Osteoblast (primary cell): ENCODE measurements around the gene NLGN3. TPM values are rescaled to one million over a fixed set of nuclear protein-coding genes. Genes with fewer than 3 reads are reported as not detected.

Experiments used
- DNase-seq: peaks from one replicate; pipeline ENCODE4 v3.0.0; 2011; ENCODE audit warnings: low spot score, mixed read lengths; ENCODE audit not compliant: insufficient read length; ENCODE audit errors: missing footprints
- H2AFZ ChIP-seq: 2 replicates; pipeline ENCODE4 v1.6.0; 2011; ENCODE audit warnings: mild to moderate bottlenecking, low read length
- H3K27ac ChIP-seq: 2 replicates; pipeline ENCODE4 v1.5.1; 2011; ENCODE audit warnings: mild to moderate bottlenecking, low read depth, low read length, moderate library complexity
- H3K27me3 ChIP-seq: 2 replicates; pipeline ENCODE4 v1.6.0; 2012; ENCODE audit warnings: mild to moderate bottlenecking, control low read depth, inconsistent platforms, low read length, moderate library complexity; ENCODE audit not compliant: insufficient read depth
- H3K36me3 ChIP-seq: 2 replicates; pipeline ENCODE4 v1.5.1; 2011; ENCODE audit warnings: mild to moderate bottlenecking, low read length, control low read depth, moderate library complexity; ENCODE audit not compliant: insufficient read depth
- H3K4me1 ChIP-seq: 2 replicates; pipeline ENCODE4 v1.5.1; 2011; ENCODE audit warnings: mild to moderate bottlenecking, low read length, control low read depth, moderate library complexity; ENCODE audit not compliant: insufficient read depth
- H3K4me2 ChIP-seq: 2 replicates; pipeline ENCODE4 v1.6.0; 2011; ENCODE audit warnings: mild to moderate bottlenecking, low read length; ENCODE audit not compliant: insufficient read depth
- H3K4me3 ChIP-seq: fragments of 200-600 bp; sonication (generic); 3 replicates; pipeline ENCODE4 v1.5.1; 2012; ENCODE audit warnings: mild to moderate bottlenecking, low read length, inconsistent platforms; ENCODE audit not compliant: insufficient read depth
- H3K79me2 ChIP-seq: 2 replicates; pipeline ENCODE4 v1.6.0; 2012; ENCODE audit warnings: mild to moderate bottlenecking, low read length, control low read depth, inconsistent platforms; ENCODE audit not compliant: insufficient read depth
- H3K9me3 ChIP-seq: 2 replicates; pipeline ENCODE4 v1.5.1; 2011; ENCODE audit warnings: low read depth, low read length, control low read depth
- H4K20me1 ChIP-seq: 2 replicates; pipeline ENCODE4 v1.6.0; 2012; ENCODE audit warnings: mild to moderate bottlenecking, low read length, control low read depth; ENCODE audit not compliant: insufficient read depth
- total RNA-seq: library from RNA; depleted of rRNA; stranded (reverse); fragments of >200 nt; gene quantifications from 2 replicates; pipeline ENCODE4 v1.2.3, GENCODE V29; 2012
- TF ChIP-seq, protein P1 (sequence below): IDR thresholded peaks from 2 replicates; pipeline ENCODE4 v1.5.1; 2011; ENCODE audit warnings: mild to moderate bottlenecking, low read depth, low read length, moderate library complexity; ENCODE audit errors: extremely low read depth

Gene NLGN3
- total RNA-seq, 1 donor: 0.36 TPM

DNA sequence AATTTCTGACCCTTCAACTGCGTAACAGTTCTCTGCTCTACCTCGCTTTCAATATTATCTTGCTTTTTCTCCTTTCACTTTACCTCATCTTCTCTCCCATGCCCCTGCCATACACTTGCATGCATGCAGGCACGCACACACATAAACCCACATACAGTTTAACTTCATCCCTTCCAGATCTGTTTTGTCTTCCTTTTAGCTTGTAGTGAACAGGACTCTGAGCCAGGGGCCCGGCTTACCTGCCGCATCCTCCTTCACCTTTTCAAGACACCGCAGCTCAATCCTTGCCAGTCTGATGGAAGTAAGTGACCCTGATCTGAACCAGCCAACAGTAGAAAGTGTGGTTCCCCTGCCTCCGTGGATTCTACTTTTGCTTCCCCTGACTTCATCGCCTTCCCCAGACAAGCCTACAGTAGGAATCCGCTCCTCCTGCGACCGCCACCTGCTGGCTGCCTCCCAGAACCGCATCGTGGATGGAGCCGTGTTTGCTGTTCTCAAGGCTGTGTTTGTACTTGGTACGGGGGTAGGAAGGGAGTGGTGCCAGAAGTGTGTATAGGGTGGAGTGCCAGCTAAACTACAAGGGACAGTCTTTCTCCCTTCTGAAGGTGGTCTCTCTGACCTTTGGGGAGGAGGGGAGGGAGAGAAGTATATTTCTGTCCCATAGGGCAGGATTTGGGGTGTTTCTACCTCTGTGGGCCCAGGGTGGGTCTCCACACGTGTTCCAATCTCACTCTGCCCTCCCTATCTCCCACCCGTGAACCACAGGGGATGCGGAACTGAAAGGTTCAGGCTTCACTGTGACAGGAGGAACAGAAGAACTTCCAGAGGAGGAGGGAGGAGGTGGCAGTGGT lies 15.5 kb upstream of the NLGN3 start:
- Histone ChIP-seq H2AFZ (no peak overlapping the region), H3K36me3 (peaks cover 27% of the 10 kb centered on the region), H3K27ac (peak overlapping the region; percentile 27), H3K27me3 (no peaks in the 10 kb centered on the region), H3K9me3 (no peaks in the 10 kb centered on the region), H3K4me2 (no peak overlapping the region), H3K4me1 (peaks cover 6% of the 10 kb centered on the region), H3K79me2 (no peaks in the 10 kb centered on the region), H4K20me1 (peaks cover 6% of the 10 kb centered on the region), H3K4me3 (no peak overlapping the region)
- TF ChIP-seq, protein P1, sequence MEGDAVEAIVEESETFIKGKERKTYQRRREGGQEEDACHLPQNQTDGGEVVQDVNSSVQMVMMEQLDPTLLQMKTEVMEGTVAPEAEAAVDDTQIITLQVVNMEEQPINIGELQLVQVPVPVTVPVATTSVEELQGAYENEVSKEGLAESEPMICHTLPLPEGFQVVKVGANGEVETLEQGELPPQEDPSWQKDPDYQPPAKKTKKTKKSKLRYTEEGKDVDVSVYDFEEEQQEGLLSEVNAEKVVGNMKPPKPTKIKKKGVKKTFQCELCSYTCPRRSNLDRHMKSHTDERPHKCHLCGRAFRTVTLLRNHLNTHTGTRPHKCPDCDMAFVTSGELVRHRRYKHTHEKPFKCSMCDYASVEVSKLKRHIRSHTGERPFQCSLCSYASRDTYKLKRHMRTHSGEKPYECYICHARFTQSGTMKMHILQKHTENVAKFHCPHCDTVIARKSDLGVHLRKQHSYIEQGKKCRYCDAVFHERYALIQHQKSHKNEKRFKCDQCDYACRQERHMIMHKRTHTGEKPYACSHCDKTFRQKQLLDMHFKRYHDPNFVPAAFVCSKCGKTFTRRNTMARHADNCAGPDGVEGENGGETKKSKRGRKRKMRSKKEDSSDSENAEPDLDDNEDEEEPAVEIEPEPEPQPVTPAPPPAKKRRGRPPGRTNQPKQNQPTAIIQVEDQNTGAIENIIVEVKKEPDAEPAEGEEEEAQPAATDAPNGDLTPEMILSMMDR: peak; percentile 77
- DNase-seq: peak; percentile 82

GRCh38 chrX:71131510-71131909 lies 13.1 kb upstream of the NLGN3 start:
- H3K9me3 ChIP-seq: no peaks in the 10 kb centered on the region
- no peak overlapping the region for H2AFZ ChIP-seq
- no peak for DNase-seq
- no peaks in the 10 kb centered on the region for H3K79me2 ChIP-seq
- peaks cover 24% of the 10 kb centered on the region for H3K36me3 ChIP-seq
- H3K4me1 ChIP-seq: peaks cover 6% of the 10 kb centered on the region
- H4K20me1 ChIP-seq: peaks cover 3% of the 10 kb centered on the region
- no peaks in the 10 kb centered on the region for H3K27me3 ChIP-seq
- no peak overlapping the region for H3K27ac ChIP-seq
- H3K4me2 ChIP-seq: no peak overlapping the region
- TF ChIP-seq, protein P1: no peak
- no peak overlapping the region for H3K4me3 ChIP-seq

- Histone ChIP-seq H3K4me1 (no peaks in the 10 kb centered on the region), H4K20me1 (peaks cover 3% of the 10 kb centered on the region), H2AFZ (no peak overlapping the region), H3K4me3 (no peak overlapping the region), H3K9me3 (no peaks in the 10 kb centered on the region), H3K27ac (no peak overlapping the region), H3K4me2 (no peak overlapping the region), H3K27me3 (no peaks in the 10 kb centered on the region), H3K36me3 (peaks cover 16% of the 10 kb centered on the region), H3K79me2 (no peaks in the 10 kb centered on the region)
- TF ChIP-seq, protein P1: no peak
- DNase-seq: no peak
These were observed 4.2 kb upstream of the NLGN3 start for GRCh38 chrX:71140440-71140839.

DNA sequence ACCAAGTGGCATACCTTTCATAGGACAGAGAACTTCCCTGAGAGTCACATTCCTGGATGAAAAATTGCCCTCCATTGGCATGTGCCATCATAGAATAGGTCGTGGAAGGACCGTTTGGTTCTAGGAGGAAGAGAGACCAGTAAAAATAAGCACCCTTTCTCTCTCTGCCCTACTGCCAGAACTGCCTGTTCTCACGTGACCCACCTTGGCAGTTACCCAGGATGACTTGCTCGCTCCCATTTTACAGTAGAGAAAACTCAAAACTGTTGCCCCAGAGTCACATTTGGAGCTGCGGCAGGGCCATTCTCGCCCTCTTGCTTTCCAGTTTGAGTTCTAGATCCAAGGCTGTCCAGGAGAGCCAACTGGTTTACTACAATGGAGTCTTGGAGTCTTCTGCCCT lies 1.1 kb upstream of the NLGN3 start:
- Histone ChIP-seq H3K9me3 (no peaks in the 10 kb centered on the region), H2AFZ (no peak overlapping the region), H3K4me3 (no peak overlapping the region), H3K27me3 (no peaks in the 10 kb centered on the region), H3K27ac (no peak overlapping the region), H3K4me2 (no peak overlapping the region), H3K79me2 (no peaks in the 10 kb centered on the region), H4K20me1 (no peaks in the 10 kb centered on the region), H3K36me3 (peaks cover 11% of the 10 kb centered on the region), H3K4me1 (peaks cover 3% of the 10 kb centered on the region)
- TF ChIP-seq, protein P1: no peak
- no peak for DNase-seq
